Measurements from ENCODE around the gene EGFL8. TPM values are rescaled to one million over a fixed set of nuclear protein-coding genes. Genes with fewer than 3 reads are reported as not detected.
A peak's percentile ranks its signal among the peaks of the same experiment; 100 is the strongest.

EGFL8 gene
- total and polyA plus RNA-seq, 9 donors = 11.8 to 47.3 (median 36.7) TPM

DNA sequence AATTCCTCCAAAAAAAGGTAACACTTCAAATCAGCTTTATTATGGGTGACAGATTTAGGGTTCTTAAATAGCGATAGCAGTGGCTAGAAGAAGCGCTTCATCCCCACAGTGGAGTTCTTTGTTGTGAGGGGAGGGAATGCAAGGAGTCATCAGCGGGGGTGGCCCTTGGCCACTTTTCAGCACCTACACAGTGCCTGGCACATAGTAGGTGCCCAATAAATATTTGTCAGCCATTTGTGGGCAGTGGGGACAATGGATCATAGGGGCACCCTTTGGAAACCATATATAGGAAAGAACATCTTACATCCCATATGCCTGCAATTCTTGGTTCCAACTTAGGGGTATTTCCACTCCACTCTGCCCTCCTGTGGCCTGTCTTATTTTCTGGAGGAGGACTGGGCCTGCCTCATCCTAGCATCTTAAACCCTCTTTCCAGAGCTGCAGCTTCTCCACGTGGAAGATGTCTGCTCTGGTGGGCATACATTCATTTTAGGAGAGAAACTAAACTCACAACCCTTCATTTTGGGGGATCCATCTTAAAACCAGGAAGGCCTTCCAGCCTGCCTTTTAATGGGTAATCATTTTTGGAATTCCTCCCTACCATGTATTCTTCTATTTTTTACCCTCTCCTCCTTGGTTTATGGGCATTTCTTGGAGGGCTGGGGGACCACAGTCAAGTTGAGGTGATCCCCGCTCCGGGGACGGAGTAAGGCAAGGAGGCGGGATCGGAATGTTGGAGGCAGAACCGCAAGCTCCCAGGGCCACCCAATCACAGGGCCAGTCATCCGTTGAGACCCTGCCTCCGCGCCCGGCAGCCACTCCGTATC lies 30.6 kb downstream of the EGFL8 start:
- DNase-seq = peak in 4 of 5 donors; percentile 52 to 65 (median 54)
- H3K4me1 ChIP-seq (ENCODE audit: insufficient read depth) = peaks cover 6% of the 10 kb centered on the region
- no peaks in the 10 kb centered on the region for H3K36me3 ChIP-seq
- 15 to 16% (median 16%) methylated on average over 15 of the region's 15 CpGs for WGBS, 3 donors
- TF ChIP-seq EP300 (IDR thresholded peaks at IDR 0.05) (no peak), POLR2A (IDR thresholded peaks at IDR 0.05) (peak; percentile 84), CTCF (IDR thresholded peaks at IDR 0.05) (peak in 1 of 3 donors; percentile 42)
- H3K4me3 ChIP-seq = peak overlapping the region; percentile 29
- H3K27ac ChIP-seq = peak overlapping the region; percentile 63 to 85
- no peaks in the 10 kb centered on the region for H3K27me3 ChIP-seq
- no peaks in the 10 kb centered on the region for H3K9me3 ChIP-seq
- intact Hi-C loops (cut with DNase I) = loop anchor here in 1 of 4 donors (10.0 kb wide), 1 partner anchor 780 kb away; no protein-coding TSS in a partner anchor

GRCh38 chr6:32195652-32195901 lies 31.2 kb downstream of the EGFL8 start:
- TF ChIP-seq POLR2A (IDR thresholded peaks at IDR 0.05) (no peak), CTCF (IDR thresholded peaks at IDR 0.05) (peak; percentile 72 to 91 (median 73)), EP300 (IDR thresholded peaks at IDR 0.05) (no peak)
- H3K4me1 ChIP-seq (ENCODE audit: insufficient read depth) = peaks cover 6% of the 10 kb centered on the region
- H3K27ac ChIP-seq = peak overlapping the region in 1 of 2 donors; percentile 98
- no peaks in the 10 kb centered on the region for H3K9me3 ChIP-seq
- DNase-seq = peak; percentile 100
- no peaks in the 10 kb centered on the region for H3K27me3 ChIP-seq
- peak overlapping the region; percentile 83 for H3K4me3 ChIP-seq
- intact Hi-C loops (cut with DNase I) = loop anchor here in 1 of 4 donors (10.0 kb wide), 1 partner anchor 779 kb away; no protein-coding TSS in a partner anchor
- 0 to 2% (median 1%) methylated on average over 14 to 25 of the region's 25 CpGs for WGBS, 3 donors
- H3K36me3 ChIP-seq = no peaks in the 10 kb centered on the region

DNA sequence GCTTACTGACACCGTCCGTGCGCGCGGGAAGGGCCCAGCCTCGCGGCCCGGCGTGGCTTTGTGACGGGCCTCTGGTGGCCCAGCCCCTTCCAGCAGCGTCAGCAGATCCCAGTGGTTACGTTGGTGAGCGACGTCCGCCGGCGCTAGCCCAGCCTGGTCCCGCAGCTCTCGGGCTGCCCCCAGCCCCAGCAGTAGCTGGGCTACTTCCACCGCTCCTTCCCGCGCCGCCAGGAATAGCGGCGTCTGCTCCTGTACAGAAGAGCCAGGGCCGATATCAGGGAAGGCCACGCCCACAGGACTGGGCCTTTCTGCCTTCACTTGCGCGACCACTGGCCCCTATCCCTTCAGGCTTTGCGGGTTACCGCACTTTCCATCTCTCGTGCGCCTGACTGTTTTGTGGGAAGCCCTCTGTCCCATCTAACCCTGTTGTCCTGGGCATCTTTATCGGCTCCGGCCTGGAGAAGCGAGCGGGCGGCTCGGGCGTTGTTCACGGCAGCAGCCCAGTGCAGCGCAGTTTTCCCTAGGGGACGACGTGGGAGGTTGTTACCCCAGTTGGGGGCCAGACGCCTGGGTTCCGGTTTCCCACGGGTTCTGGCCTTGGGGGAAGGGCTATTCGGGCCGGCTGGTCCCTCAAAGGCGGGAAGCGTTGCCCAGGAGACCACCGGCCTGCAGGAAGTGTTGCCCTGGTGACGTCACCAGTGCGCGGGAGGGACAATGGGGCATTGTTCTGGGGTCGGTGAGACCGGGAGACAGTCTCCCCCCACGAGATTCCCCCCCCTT lies 31.7 kb downstream of the EGFL8 start:
- Histone ChIP-seq H3K4me3 (peak overlapping the region; percentile 83), H3K27me3 (no peaks in the 10 kb centered on the region), H3K27ac (peak overlapping the region; percentile 98), H3K36me3 (no peaks in the 10 kb centered on the region), H3K9me3 (no peaks in the 10 kb centered on the region), H3K4me1 (ENCODE audit: insufficient read depth) (peaks cover 3% of the 10 kb centered on the region)
- TF ChIP-seq POLR2A (IDR thresholded peaks at IDR 0.05) = peak; percentile 100
- TF ChIP-seq CTCF (IDR thresholded peaks at IDR 0.05) = no peak
- TF ChIP-seq EP300 (IDR thresholded peaks at IDR 0.05) = peak; percentile 96
- intact Hi-C loops (cut with DNase I) = loop anchor here in 1 of 4 donors (10.0 kb wide), 1 partner anchor 779 kb away; no protein-coding TSS in a partner anchor
- peak; percentile 95 to 97 (median 97) for DNase-seq
- WGBS, 3 donors = 0 to 1% (median 1%) methylated on average over 40 to 58 of the region's 58 CpGs

Measured in ovary (tissue), 9 donors.